Endodermal cell (in vitro differentiated cells): ENCODE measurements around the gene PDP2. TPM values are rescaled to one million over a fixed set of nuclear protein-coding genes. Genes with fewer than 3 reads are reported as not detected.

ENCODE experiments used
- DNase-seq: peaks from one replicate; pipeline ENCODE4 v3.0.0-alpha.2; 2017
- H3K27ac ChIP-seq: 2 replicates; pipeline ENCODE4 v1.5.1; 2013; ENCODE audit warnings: mild to moderate bottlenecking, low read depth, low read length, moderate library complexity
- H3K27me3 ChIP-seq: 2 replicates; pipeline ENCODE4 v1.6.1; 2013; ENCODE audit warnings: mild to moderate bottlenecking, low read length, moderate library complexity; ENCODE audit not compliant: insufficient read depth, control insufficient read depth, poor library complexity, severe bottlenecking
- H3K36me3 ChIP-seq: 2 replicates; pipeline ENCODE4 v1.7.0; 2013; ENCODE audit warnings: mild to moderate bottlenecking, low read length, moderate library complexity; ENCODE audit not compliant: control insufficient read depth, insufficient read depth
- H3K4me1 ChIP-seq: one replicate; pipeline ENCODE4 v1.7.0; 2013; ENCODE audit warnings: low read length; ENCODE audit not compliant: control insufficient read depth, insufficient read depth
- H3K4me3 ChIP-seq: 2 replicates; pipeline ENCODE4 v1.5.1; 2013; ENCODE audit warnings: mild to moderate bottlenecking, low read length, moderate library complexity
- H3K9ac ChIP-seq: 2 replicates; pipeline ENCODE4 v1.6.1; 2013; ENCODE audit warnings: mild to moderate bottlenecking, low read length, moderate library complexity; ENCODE audit not compliant: poor library complexity, severe bottlenecking; ENCODE audit errors: extremely low read depth
- H3K9me3 ChIP-seq: 2 replicates; pipeline ENCODE4 v1.6.1; 2013; ENCODE audit warnings: mild to moderate bottlenecking, low read length, moderate library complexity; ENCODE audit not compliant: control insufficient read depth
- H3K27ac Mint-ChIP-seq: 2 replicates; pipeline ENCODE4 v1.8.0; 2020; ENCODE audit warnings: mixed read lengths
- H3K27me3 Mint-ChIP-seq: 2 replicates; pipeline ENCODE4 v1.8.0; 2021; ENCODE audit warnings: mild to moderate bottlenecking, mixed read lengths; ENCODE audit not compliant: insufficient read depth
- H3K36me3 Mint-ChIP-seq: 2 replicates; pipeline ENCODE4 v1.8.0; 2020; ENCODE audit warnings: low read depth, mixed read lengths
- H3K4me1 Mint-ChIP-seq: 2 replicates; pipeline ENCODE4 v1.8.0; 2020; ENCODE audit warnings: mixed read lengths
- H3K4me3 Mint-ChIP-seq: 2 replicates; pipeline ENCODE4 v1.8.0; 2020; ENCODE audit warnings: mild to moderate bottlenecking, moderate library complexity, mixed read lengths
- H3K9me3 Mint-ChIP-seq: 2 replicates; pipeline ENCODE4 v1.8.0; 2020; ENCODE audit warnings: mild to moderate bottlenecking, mixed read lengths
- CTCF ChIP-seq: fragments of 200-600 bp; sonication (generic); conservative IDR thresholded peaks from 2 replicates; pipeline ENCODE4 v1.5.0; 2021; ENCODE audit warnings: antibody characterized with exemption, mild to moderate bottlenecking
- WGBS, 2 experiments: methylation state at CpG; one replicate each; pipeline versions ENCODE4 v1.1.5 to v1.1.7; 2013; ENCODE audit warnings: missing lambda C conversion rate in 2 of 2, mixed read lengths in 1 of 2; ENCODE audit not compliant: insufficient coverage in 1 of 2, insufficient read length in 1 of 2; 5-methylcytosine and 5-hydroxymethylcytosine counted together
- total RNA-seq, 2 donors: library from RNA; stranded (reverse); fragmentation: NEBNext Ultra II Directional in 1 of 2; extraction: Animal tissue kit (Norgen Biotek cat#: 25700) in 1 of 2; gene quantifications; 2 replicates in 1 of 2; 3 replicates in 1 of 2; pipeline ENCODE4 v1.2.1, GENCODE V29; 2021

PDP2 gene
- total RNA-seq, 2 donors from 2014 or later: 23.1 to 31.5 TPM

- H3K9me3 Mint-ChIP-seq: no peaks in the 10 kb centered on the region
- H3K27ac ChIP-seq: no peak overlapping the region
- peaks cover 11% of the 10 kb centered on the region for H3K36me3 Mint-ChIP-seq
- no peak overlapping the region for H3K9ac ChIP-seq
- DNase-seq: no peak
- H3K9me3 ChIP-seq: no peaks in the 10 kb centered on the region
- peaks cover 8% of the 10 kb centered on the region for H3K36me3 ChIP-seq
- peaks cover 8% of the 10 kb centered on the region for H3K4me1 ChIP-seq
- no peak overlapping the region for H3K4me3 ChIP-seq
- peaks cover 18% of the 10 kb centered on the region for H3K4me1 Mint-ChIP-seq
- 91% methylated on average over 2 of the region's 2 CpGs; no CpG with 5 or more reads in 1 of the 2 experiments for WGBS, 2 experiments
- TF ChIP-seq CTCF: no peak
- H3K27ac Mint-ChIP-seq: no peak overlapping the region
- no peaks in the 10 kb centered on the region for H3K27me3 Mint-ChIP-seq
- H3K4me3 Mint-ChIP-seq: no peak overlapping the region
- no peaks in the 10 kb centered on the region for H3K27me3 ChIP-seq
These were observed 10.5 kb downstream of the PDP2 start for GRCh38 chr16:66890799-66891198.

DNA sequence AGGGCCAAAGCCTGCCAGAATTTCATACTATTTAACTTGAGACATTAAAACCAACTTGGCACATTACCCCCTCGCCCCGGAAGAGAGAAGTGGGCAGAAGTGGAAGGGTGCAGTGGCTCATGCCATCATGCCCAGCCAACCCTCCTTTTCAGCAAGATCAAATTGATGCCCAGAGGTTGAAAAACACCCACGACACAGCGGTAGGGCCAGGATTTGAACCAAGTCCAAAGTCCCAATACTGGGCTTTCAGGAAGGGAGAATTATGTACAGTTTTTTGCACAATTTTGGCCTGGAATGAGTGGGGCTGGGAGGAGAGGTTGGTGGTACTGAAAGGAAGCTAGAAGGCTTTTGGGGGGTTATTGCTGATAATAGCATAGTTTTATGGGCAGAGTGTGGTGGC is 11.0 kb downstream of the PDP2 start:
- DNase-seq: no peak
- H3K9me3 ChIP-seq: no peaks in the 10 kb centered on the region
- Mint-ChIP-seq H3K27ac (no peak overlapping the region), H3K9me3 (no peaks in the 10 kb centered on the region), H3K4me3 (no peak overlapping the region), H3K36me3 (peaks cover 10% of the 10 kb centered on the region), H3K4me1 (peaks cover 12% of the 10 kb centered on the region), H3K27me3 (no peaks in the 10 kb centered on the region)
- WGBS, 2 experiments: 77 to 95% methylated on average over 2 to 4 of the region's 4 CpGs
- H3K9ac ChIP-seq: no peak overlapping the region
- no peak overlapping the region for H3K4me3 ChIP-seq
- no peak for TF ChIP-seq CTCF
- H3K27me3 ChIP-seq: no peaks in the 10 kb centered on the region
- H3K4me1 ChIP-seq: peaks cover 5% of the 10 kb centered on the region
- H3K36me3 ChIP-seq: peaks cover 5% of the 10 kb centered on the region
- no peak overlapping the region for H3K27ac ChIP-seq

DNA sequence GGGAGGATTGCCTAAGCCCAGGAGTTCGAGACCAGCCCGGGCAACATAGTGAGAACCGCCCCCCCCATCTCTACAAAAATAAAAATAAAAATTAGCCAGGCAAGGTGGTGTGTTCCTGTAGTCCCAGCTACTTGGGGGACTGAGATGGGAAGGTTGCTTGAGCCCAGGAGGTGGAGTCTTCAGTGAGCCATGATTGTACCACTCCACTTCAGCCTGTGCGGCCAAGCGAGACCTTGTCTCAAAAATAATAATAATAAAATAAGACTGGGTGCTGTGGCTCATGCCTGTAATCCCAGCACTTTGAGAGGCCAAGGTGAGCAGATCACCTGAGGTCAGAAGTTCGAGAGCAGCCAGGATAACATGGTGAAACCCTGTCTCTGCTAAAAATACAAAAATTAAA is 11.5 kb downstream of the PDP2 start:
- WGBS, 2 experiments: 86 to 91% methylated on average over 2 to 5 of the region's 6 CpGs
- Mint-ChIP-seq H3K36me3 (peaks cover 10% of the 10 kb centered on the region), H3K27ac (no peak overlapping the region), H3K27me3 (no peaks in the 10 kb centered on the region), H3K4me1 (peaks cover 11% of the 10 kb centered on the region), H3K4me3 (no peak overlapping the region), H3K9me3 (no peaks in the 10 kb centered on the region)
- no peak for TF ChIP-seq CTCF
- no peak for DNase-seq
- H3K27me3 ChIP-seq: no peaks in the 10 kb centered on the region
- H3K36me3 ChIP-seq: peaks cover 5% of the 10 kb centered on the region
- H3K27ac ChIP-seq: no peak overlapping the region
- H3K9ac ChIP-seq: no peak overlapping the region
- H3K4me1 ChIP-seq: peaks cover 5% of the 10 kb centered on the region
- no peaks in the 10 kb centered on the region for H3K9me3 ChIP-seq
- H3K4me3 ChIP-seq: no peak overlapping the region
